Activated T-cell treated with anti-CD3 and anti-CD28 coated beads for 4 hours (primary cell): ENCODE results near the gene MALT1.
A peak's percentile ranks its signal among the peaks of the same experiment; 100 is the strongest.
"Not testable (repeated sequence)": the region's sequence is repeated elsewhere in the genome, so short reads cannot be mapped to it uniquely, and the experiment has no call there.

Experiments used
- DNase-seq: peaks from one replicate; pipeline ENCODE4 v3.0.0-alpha.2; 2020

The MALT1 gene, protein sequence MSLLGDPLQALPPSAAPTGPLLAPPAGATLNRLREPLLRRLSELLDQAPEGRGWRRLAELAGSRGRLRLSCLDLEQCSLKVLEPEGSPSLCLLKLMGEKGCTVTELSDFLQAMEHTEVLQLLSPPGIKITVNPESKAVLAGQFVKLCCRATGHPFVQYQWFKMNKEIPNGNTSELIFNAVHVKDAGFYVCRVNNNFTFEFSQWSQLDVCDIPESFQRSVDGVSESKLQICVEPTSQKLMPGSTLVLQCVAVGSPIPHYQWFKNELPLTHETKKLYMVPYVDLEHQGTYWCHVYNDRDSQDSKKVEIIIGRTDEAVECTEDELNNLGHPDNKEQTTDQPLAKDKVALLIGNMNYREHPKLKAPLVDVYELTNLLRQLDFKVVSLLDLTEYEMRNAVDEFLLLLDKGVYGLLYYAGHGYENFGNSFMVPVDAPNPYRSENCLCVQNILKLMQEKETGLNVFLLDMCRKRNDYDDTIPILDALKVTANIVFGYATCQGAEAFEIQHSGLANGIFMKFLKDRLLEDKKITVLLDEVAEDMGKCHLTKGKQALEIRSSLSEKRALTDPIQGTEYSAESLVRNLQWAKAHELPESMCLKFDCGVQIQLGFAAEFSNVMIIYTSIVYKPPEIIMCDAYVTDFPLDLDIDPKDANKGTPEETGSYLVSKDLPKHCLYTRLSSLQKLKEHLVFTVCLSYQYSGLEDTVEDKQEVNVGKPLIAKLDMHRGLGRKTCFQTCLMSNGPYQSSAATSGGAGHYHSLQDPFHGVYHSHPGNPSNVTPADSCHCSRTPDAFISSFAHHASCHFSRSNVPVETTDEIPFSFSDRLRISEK

DNA sequence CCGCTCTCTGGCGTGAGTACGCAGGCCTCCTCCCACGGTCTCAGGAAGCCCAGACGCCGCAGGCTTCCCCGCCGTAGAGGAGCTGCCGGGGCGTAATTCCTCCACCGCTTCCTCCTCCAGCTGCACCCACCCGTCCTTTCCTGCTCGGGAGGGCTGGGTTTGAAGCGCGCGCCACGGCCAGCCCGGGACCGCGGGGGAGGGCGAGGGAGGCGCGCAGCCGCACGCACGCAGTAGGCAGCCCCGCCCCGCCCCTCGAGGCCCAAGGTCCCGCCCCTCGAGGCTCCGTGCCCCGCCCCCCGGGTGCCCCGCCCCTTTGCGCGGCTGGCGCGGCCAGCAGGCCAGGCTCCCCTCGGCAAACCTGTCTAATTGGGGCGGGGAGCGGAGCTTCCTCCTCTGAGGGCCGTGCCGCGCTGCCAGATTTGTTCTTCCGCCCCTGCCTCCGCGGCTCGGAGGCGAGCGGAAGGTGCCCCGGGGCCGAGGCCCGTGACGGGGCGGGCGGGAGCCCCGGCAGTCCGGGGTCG, at the start of gene MALT1:
MALT1 (plus strand) TSS at position 355 of the 521 bp plus-strand sequence. CDS start 179 bp downstream, outside the sequence.
- peak; percentile 95 for DNase-seq

DNA sequence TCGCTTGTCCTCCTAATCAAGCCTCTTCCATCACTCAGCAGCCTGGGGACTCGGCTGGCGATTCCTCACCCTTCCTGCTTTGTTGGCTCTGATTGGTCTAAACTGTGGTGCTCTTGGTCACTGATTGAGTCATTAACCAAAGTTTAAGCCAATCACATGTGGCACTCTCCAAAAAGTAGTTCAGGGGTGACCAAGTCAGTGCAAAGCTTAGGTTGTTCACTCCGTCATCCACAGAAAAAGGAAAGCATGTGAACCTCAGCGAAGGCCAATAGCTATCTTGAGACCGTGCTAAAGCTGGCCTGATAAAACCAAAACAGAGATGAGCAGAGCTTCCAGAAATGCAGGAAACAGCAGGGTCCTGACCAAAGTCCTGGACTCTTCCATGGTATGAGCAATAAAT, 47.3 kb upstream of the MALT1 start:
- no peak for DNase-seq

DNA sequence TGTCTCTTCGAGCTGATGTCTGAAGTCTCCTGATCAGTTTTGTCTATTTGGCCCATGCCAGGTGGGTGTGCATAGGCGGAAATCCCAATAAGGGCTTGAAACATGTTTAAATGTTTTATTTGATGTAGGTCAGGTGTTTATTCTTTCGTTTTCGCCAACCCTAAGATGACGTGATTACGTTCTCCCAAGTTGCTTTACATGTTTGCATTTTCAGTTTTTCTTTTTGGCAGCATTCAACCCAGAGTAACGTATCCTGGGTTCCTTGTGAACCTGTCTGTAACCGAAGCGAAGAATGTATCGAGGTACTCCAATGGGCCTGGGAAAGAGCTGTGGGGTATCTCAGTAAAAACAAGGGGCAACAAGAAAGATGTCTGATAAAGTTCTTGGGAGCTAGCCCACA, 45.4 kb upstream of the MALT1 start:
- DNase-seq: no peak

DNA sequence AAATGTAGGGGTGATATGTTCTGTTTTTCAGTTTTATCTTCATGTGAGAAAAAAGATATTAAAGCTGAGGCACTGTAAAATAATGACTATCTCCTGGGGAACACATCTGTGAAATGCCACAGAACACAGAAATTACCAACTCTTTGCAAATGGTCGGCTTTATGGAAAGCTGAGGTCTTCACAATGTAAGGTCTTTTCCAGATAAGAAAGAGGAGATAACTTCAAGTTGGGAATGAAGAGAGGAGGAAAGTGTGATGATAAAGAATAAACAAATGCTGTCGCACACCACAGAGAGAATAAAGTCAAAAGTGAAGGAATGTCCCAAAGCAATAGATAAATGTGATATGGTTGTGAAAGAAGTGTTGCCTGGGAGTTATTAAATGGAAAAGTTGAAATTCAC, 41.2 kb upstream of the MALT1 start:
- no peak for DNase-seq

DNA sequence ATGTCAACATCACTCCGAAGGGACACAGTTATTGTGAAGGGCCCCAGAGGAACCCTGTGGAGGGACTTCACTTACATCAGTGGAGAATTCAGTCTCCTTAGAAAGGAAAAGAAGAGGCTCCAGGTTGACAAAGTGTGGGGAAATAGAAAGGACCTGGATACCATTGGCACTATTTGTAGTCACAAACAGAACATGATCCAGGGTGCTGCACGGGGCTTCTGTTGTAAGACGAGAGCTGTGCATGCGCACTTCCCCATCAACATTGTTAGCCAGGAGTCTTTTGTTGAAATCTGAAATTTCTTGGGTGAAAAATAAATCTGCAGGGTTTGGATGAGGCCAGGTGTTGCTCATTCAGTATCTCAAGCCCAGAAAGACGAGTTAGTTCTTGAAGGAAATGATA, 40.0 kb upstream of the MALT1 start:
- DNase-seq: no peak

DNA sequence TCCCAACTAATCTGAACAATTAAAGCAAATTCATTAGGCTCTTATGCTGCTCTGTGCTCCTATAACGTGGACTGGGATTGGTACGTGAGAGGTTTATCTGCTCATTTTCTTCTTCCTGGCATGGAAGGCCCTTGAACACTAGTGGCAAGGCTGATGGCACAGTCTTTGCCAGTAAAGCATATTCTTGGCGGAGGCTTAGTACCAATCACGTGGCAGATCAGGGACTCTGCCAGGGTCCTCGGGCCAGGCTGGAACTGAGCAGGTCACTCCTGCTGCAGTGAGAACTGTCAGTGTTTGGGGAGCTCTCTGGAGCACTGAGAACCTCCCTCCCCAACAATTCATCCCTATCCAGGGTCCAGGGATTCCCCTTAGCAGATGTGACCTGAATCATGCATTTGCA, 38.7 kb upstream of the MALT1 start:
- no peak for DNase-seq

DNA sequence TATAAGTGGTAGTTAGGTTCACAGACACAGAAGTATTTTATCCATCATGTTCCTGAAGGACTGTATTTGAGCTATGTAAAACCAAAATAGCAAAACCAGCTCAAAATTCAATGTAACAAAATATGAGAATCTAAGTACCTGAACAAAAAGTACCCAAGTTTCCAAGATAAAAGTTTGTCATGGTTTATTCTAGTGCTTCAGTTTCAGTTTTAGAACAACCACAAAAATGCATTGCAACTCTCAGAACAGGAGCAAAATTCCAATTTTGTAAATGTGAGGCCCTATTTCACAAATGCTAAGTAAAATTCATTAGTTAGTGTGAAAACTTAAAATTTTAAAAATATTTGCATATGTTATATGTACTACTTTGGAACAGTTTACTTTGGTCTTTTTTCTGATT, 37.4 kb upstream of the MALT1 start:
- no peak for DNase-seq

DNA sequence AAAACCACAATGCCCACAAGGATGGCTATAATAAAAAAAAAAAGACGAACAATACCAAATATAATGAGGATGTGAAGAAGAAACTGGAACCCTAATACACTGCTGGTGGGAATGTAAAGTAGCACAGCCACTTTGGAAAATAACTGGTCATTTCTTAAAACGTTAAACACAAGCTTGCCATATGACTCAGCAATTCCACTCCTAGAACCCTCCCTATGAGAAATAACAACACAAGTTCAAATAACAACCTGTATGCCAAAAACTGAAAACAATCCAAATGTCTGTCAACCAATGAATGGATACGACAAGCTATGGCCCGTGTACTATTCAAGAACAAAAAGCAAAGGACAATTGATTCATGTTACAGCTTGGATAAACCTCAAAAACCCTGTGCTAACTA, 35.4 kb upstream of the MALT1 start:
- no peak for DNase-seq

DNA sequence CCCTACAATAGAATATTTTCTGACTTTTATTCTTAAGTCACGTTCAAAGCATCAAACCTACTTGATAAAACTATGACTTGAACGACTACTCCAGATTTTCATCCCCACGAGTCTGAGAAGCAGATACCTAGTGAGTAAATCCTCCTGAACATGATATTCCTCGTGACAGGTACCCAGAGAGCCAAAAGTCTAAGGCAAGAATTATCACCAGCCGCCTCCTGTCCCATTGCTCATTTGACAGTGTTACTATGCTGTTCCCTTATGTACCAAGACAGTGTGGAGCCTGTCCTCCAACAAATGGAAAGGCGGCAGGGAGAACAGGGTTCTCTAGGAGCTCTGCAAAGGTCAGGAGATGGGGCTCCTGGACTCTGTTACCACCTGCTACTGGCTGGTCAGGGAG, 34.1 kb upstream of the MALT1 start:
- no peak for DNase-seq

DNA sequence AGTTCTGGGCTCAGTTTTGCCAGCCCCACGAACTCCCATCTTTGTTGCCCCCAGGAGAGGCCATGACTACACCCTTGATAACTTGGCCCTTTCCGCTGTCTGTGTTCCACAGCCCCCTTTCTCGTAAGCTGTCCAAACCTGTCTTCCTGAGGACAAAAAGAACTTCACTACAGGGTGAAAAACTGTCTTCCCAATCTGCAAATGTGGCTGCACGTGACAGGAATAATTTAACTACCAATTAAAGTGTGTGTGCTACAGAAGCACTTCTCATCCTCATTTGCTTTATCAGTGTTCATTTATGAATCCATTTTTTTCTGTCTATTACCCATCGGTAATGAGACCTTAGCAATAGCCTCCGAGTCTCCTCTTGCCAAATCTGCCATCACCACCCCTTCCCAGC, 33.3 kb upstream of the MALT1 start:
- DNase-seq: no peak

DNA sequence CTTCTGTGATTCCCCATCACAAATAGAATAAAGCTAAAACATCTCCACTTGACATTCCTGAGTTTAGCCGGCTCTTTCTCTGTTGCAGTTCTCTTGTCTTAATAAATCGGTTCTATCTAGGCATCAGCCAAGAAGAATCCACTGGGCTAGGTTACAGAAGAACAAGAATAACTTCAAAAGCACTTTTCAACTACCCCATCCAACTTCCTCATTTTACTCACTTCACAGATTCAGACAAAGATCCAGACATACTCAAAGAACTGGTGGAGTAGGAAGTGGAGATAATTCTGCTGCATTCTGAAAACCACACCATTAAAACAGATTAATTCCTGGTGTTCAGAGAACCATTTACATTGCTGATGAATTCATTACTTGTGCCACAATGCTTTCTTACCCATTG, 32.8 kb upstream of the MALT1 start:
- DNase-seq: no peak

DNA sequence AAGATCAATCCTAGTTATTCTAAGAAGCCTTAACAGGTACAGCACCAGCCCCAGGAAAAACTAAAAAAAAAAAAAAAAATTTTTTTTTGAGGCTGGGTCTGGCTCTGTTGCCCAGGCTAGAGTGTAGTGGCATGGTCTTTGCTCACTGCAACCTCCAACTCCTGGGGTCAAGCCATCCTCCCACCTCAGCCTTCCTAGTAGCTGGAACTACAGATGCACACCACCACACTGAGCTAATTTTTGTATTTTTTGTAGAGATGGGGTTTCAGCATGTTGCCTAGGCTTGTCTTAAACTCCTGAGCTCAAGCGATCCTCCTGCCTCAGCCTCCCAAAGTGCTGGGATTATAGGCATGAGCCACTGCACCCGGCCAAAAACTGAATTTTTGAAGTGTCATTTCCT, 32.0 kb upstream of the MALT1 start:
- no peak for DNase-seq

DNA sequence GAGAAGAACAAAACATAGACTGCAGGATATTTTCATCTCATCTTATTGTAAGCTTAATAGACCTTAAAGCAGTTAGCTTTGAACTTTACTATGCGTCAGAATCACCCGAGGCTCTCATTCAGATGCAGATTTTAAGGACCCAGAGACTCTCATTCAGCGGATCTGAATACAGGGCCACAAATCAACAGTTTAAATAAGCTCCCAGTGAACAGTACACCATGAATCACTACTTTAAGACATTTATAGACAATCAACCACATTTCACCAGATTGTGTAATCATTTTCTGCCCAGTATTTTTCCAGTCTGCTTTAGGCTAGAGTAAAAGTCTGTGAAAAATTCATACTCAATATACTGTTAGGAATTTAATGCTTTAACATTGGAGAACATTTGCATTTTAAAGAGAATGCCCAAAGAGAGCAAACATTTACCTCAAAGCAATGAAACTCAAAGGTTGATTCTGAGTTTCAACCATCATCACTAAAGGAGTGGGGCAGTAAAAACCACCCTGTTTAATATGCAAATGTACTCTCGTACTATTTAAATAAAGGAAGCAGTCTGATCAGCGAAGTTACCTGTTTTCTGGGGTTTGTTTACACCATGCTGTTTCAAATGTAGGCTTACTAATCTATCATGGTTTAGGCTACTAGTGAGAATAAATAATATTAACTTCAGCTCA, 31.4 kb upstream of the MALT1 start:
- no peak for DNase-seq

DNA sequence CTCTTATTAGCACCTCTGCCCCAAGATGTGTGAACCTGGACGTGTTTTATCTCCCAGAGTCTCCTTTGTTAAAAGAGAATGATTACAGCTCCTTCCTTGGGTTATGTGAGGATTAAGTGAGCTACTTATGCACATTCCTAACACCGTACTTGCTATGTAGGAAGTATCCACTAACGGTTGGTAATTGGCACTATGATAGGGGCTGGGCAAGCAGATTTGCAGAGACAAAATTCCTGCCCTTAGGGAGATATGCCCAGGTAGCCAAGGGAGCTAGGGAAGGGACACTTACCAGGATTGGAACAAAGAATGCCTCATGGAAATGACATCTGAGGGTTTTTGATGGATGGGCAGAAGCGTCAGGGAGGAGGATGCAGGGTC, 30.8 kb upstream of the MALT1 start:
- DNase-seq: no peak

DNA sequence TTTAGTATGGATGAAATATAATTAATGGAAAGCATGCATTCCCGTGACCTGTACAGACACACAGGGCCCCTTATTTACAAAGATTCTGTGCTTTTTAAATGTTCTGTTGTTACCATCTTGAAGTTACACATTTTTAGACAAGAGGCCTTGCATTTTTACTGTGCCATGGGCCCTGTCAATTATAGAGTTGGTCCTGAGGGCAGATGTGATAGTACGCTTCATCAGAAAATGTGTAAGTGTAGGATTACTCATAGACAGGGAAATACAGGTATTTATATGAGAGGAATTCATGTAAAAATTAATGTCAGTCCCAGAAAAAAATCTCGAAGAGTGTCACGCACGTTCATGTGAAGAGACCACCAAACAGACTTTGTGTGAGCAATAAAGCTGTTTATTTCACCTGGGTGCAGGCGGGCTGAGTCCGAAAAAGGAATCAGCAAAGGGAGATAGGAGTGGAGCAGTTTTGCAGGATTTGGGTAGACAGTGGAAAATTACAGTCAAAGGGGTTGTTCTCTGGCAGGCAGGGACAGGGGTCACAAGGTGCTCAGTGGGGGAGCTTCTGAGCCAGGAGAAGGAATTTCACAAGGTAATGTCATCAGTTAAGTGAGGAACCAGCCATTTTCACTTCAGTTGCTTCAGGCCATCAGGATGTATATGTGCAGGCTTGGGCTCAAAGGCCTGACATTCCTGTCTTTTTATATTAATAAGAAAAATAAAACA, 30.2 kb upstream of the MALT1 start:
- DNase-seq: no peak

DNA sequence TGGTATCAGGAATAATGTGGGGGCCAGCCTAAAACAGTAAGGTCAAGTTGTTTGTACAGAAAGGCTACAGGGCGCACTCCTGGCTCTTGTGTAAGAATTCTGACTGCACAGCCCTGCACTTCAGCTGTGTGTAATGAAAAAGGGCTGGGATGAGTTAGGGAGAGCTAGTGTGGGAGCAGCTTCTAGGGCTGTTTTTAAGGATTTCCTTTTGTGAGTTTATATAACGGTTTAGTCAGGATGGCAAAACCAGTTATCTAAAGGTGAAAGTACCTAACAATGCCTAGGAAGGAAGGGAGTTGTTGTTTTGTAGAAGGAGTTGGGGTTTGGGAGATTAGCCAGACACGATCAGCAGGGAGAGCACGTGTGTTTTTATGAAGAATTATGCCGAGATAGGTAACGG, 27.7 kb upstream of the MALT1 start:
- not testable (repeated sequence) for DNase-seq

DNA sequence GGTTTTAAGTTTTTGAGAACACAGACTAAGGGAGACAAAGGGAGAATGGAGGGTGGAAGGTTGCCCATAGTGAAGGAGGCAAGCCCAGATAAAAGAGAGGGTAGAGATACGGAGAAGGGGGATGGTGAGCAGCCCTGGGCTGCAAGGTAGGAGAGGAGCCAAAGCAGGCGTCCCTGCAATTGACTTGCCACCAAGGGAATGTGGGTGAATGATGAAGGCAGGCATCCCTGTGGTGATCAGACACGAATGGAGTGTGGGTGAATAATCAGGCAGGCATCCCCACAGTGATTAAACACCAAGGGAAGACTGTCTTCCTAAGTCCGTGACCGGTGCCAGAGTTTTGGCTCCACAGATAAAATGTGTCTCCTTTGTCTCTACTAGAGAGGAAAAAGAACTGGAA, 25.9 kb upstream of the MALT1 start:
- DNase-seq: no peak

DNA sequence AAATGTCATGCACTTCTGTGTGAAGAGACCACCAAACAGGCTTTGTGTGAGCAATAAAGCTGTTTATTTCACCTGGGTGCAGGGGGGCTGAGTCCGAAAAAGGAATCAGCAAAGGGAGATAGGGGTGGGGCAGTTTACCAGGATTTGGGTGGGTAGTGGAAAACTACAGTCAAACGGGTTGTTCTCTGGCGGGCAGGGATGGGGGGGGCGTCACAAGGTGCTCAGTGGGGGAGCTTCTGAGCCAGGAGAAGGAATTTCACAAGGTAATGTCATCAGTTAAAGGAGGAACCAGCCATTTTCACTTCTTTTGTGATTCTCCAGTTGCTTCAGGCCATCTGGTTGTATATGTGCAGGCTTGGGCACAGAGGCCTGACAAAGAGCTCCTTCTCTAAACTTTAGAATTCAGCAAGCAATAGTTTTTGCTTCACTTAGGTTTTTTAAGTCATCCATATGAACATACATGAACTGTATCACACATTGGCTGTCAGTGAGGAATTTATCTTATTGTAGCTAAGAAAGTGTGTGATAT, 24.9 kb upstream of the MALT1 start:
- no peak for DNase-seq

DNA sequence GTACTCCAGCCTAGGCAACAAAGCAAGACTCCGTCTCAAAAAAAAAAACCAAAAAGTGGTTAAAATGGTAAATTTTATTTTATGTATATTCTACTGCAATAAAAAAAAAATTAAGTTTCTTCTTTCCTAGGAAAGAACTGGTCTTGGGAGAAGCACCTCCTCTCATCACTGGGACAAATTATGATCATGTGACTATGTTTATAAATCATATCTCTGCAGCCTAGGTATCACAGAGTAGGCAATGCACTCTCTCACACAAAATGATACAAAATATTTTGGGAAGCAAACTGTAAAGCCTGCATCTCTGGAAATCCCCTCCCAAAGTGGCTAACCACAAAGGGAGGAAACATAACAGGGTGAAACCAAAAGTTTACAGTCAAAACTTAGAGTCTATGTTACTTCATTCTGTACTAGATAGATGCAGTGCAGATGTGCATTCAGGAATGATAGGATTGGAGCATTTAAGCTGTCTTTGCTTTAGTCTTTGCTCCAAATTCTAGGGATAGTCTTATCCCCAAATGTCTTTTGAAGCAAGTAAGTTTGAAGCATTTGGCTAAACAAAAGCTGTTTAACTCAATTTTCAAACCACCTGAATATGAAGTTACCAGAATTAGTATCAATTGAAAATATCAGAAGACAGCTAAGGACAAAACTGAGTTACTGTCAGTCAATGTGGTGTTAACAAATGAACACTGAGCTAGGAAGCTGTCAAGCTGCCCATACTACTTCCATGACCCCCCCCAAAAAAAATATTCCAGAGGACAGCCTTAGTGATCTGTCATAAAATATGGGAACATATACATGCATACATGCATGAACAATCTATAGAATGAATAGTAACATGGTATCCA, 21.1 kb upstream of the MALT1 start:
- no peak for DNase-seq

DNA sequence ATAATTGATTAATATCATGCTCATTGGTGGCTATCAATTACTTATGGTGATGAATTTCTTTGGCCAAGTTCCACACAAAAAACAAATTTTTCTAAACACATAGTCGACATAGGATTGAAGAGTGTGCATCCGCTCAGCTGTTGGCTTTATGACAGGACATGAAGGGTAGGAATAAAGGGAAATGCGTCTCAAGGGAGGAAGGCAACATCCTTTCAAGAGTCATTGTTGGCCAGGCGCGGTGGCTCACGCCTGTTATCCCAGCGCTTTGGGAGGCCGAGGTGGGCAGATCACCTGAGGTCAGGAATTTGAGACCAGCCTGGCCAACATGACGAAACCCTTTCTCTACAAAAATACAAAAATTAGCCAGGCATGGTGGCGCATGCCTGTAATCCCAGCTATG, 20.4 kb upstream of the MALT1 start:
- not testable (repeated sequence) for DNase-seq

DNA sequence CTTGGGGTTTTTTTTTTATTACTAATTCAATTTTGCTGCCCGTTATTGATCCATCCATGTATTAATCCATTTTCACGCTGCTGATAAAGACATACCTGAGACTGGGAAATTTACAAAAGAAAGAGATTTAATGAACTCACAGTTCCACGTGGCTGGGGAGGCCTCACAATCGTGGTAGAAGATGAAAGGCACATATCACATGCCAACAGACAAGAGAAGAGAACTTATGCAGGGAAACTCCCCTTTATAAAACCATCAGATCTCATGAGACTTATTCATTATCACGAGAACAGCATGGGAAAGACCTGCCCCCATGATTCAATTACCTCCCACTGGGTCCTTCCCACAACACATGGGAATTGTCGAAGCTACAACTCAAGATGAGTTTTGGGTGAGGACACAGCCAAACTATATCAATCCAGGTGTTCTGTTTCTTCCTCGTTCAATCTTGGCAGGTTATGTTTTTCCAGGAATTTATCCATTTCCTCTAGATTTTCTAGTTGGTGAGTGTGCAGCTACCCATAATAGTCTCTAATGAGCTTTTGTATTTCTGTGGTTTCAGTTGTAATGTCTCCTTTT, 18.0 kb upstream of the MALT1 start:
- not testable (repeated sequence) for DNase-seq
